Astrocyte (in vitro differentiated cells and primary cell): ENCODE measurements around the gene TANK.

Experiments
- EZH2 ChIP-seq: IDR thresholded peaks from 2 replicates; pipeline ENCODE4 v1.6.1; 2012; ENCODE audit warnings: mild to moderate bottlenecking, low read length, inconsistent platforms; ENCODE audit not compliant: insufficient read depth
- TF ChIP-seq, protein P1 (sequence below): IDR thresholded peaks from 2 replicates; pipeline ENCODE4 v1.5.1; 2011; ENCODE audit warnings: low read depth, mild to moderate bottlenecking, inconsistent platforms, low read length, moderate library complexity; ENCODE audit not compliant: insufficient read depth

DNA sequence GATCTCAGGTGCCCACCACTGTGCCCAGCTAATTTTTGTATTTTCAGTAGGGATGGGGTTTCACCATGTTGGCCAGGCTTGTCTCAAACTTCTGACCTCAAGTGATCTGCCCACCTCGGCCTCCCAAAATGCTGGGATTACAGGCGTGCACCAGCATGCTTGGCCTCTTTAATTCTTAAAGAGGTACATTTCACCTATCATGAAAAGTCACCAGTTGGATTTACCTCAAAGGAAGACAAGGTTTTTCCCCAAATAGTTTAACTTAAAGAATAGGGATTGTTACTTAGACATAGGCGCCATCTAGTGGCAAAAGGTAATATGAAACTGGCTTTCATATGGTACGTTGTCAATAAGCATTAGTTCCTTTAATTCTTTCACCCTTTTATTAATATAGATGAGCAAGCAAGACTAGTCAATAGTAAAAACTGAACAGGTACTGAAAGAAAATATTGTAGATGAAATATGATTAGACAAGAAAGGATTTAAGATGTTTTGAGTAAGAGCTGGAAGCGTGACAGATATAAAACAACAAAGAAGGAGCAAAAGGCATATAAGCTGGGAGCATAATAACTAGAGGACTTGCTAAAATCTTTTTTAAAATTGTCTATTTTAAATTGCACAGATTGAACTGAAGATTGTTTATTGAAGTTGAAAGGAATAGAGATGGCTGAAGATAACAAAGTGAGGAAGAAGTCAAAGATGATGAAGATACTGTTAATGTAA, 113.0 kb downstream of the TANK start:
- TF ChIP-seq, protein P1, sequence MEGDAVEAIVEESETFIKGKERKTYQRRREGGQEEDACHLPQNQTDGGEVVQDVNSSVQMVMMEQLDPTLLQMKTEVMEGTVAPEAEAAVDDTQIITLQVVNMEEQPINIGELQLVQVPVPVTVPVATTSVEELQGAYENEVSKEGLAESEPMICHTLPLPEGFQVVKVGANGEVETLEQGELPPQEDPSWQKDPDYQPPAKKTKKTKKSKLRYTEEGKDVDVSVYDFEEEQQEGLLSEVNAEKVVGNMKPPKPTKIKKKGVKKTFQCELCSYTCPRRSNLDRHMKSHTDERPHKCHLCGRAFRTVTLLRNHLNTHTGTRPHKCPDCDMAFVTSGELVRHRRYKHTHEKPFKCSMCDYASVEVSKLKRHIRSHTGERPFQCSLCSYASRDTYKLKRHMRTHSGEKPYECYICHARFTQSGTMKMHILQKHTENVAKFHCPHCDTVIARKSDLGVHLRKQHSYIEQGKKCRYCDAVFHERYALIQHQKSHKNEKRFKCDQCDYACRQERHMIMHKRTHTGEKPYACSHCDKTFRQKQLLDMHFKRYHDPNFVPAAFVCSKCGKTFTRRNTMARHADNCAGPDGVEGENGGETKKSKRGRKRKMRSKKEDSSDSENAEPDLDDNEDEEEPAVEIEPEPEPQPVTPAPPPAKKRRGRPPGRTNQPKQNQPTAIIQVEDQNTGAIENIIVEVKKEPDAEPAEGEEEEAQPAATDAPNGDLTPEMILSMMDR, result peak; percentile 62
- no peak for TF ChIP-seq EZH2
